ENCODE results near the gene TBC1D22A. TPM values are rescaled to one million over a fixed set of nuclear protein-coding genes. Genes with fewer than 3 reads are reported as not detected.

Gene TBC1D22A
- total RNA-seq, 1 experiment from 2014 or later = 32.6 TPM

- DNase-seq = no peak
- Mint-ChIP-seq H3K9me3 (ENCODE audit: unreplicated experiment) (no peaks in the 10 kb centered on the region), H3K4me1 (ENCODE audit: low read depth, unreplicated experiment) (no peaks in the 10 kb centered on the region), H3K27ac (ENCODE audit: unreplicated experiment) (no peak overlapping the region), H3K36me3 (ENCODE audit: insufficient read depth, unreplicated experiment) (peaks cover 7% of the 10 kb centered on the region), H3K27me3 (ENCODE audit: insufficient read depth, unreplicated experiment) (no peaks in the 10 kb centered on the region), H3K4me3 (ENCODE audit: unreplicated experiment) (no peak overlapping the region)
- CTCF ChIA-PET = no interaction called here
- H3K4me1 ChIP-seq = no peaks in the 10 kb centered on the region
- no TSS peak for BruUV-seq (replicated peaks)
- TF ChIP-seq, protein P1, sequence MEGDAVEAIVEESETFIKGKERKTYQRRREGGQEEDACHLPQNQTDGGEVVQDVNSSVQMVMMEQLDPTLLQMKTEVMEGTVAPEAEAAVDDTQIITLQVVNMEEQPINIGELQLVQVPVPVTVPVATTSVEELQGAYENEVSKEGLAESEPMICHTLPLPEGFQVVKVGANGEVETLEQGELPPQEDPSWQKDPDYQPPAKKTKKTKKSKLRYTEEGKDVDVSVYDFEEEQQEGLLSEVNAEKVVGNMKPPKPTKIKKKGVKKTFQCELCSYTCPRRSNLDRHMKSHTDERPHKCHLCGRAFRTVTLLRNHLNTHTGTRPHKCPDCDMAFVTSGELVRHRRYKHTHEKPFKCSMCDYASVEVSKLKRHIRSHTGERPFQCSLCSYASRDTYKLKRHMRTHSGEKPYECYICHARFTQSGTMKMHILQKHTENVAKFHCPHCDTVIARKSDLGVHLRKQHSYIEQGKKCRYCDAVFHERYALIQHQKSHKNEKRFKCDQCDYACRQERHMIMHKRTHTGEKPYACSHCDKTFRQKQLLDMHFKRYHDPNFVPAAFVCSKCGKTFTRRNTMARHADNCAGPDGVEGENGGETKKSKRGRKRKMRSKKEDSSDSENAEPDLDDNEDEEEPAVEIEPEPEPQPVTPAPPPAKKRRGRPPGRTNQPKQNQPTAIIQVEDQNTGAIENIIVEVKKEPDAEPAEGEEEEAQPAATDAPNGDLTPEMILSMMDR (IDR thresholded peaks at IDR 0.05; ENCODE audit: insufficient read depth in 1 of 2, low read depth in 1 of 2, low read length in 1 of 2, severe bottlenecking in 1 of 2, unreplicated experiment in 1 of 2) = no peak
- POLR2A ChIA-PET = no interaction called here
- no peaks in the 10 kb centered on the region for H3K9me3 ChIP-seq
- no peaks in the 10 kb centered on the region for H3K27me3 ChIP-seq (replicated peaks; ENCODE audit: control insufficient read depth, insufficient read depth, low read length)
- no peaks in the 10 kb centered on the region for H3K36me3 ChIP-seq (ENCODE audit: control insufficient read depth, insufficient read depth, low read length)
- H3K4me3 ChIP-seq (ENCODE audit: low read depth, low read length) = no peak overlapping the region
- intact Hi-C loops (cut with micrococcal nuclease; ENCODE audit: unreplicated experiment) = no loop called here
Measured at GRCh38 chr22:46982635-46983034, 220.2 kb downstream of the TBC1D22A start.

GRCh38 chr22:46983046-46983445 is 220.6 kb downstream of the TBC1D22A start:
- Mint-ChIP-seq H3K9me3 (ENCODE audit: unreplicated experiment) (no peaks in the 10 kb centered on the region), H3K4me1 (ENCODE audit: low read depth, unreplicated experiment) (no peaks in the 10 kb centered on the region), H3K36me3 (ENCODE audit: insufficient read depth, unreplicated experiment) (peaks cover 7% of the 10 kb centered on the region), H3K4me3 (ENCODE audit: unreplicated experiment) (no peak overlapping the region), H3K27me3 (ENCODE audit: insufficient read depth, unreplicated experiment) (no peaks in the 10 kb centered on the region), H3K27ac (ENCODE audit: unreplicated experiment) (no peak overlapping the region)
- no peak overlapping the region for H3K4me3 ChIP-seq (ENCODE audit: low read depth, low read length)
- no peaks in the 10 kb centered on the region for H3K27me3 ChIP-seq (replicated peaks; ENCODE audit: control insufficient read depth, insufficient read depth, low read length)
- no peaks in the 10 kb centered on the region for H3K36me3 ChIP-seq (ENCODE audit: control insufficient read depth, insufficient read depth, low read length)
- TF ChIP-seq, protein P1 (IDR thresholded peaks at IDR 0.05; ENCODE audit: insufficient read depth in 1 of 2, low read depth in 1 of 2, low read length in 1 of 2, severe bottlenecking in 1 of 2, unreplicated experiment in 1 of 2) = no peak
- DNase-seq = no peak
- no TSS peak for BruUV-seq (replicated peaks)
- ChIA-PET POLR2A (no interaction called here), CTCF (no interaction called here)
- no peaks in the 10 kb centered on the region for H3K9me3 ChIP-seq
- intact Hi-C loops (cut with micrococcal nuclease; ENCODE audit: unreplicated experiment) = no loop called here
- H3K4me1 ChIP-seq = no peaks in the 10 kb centered on the region

DNA sequence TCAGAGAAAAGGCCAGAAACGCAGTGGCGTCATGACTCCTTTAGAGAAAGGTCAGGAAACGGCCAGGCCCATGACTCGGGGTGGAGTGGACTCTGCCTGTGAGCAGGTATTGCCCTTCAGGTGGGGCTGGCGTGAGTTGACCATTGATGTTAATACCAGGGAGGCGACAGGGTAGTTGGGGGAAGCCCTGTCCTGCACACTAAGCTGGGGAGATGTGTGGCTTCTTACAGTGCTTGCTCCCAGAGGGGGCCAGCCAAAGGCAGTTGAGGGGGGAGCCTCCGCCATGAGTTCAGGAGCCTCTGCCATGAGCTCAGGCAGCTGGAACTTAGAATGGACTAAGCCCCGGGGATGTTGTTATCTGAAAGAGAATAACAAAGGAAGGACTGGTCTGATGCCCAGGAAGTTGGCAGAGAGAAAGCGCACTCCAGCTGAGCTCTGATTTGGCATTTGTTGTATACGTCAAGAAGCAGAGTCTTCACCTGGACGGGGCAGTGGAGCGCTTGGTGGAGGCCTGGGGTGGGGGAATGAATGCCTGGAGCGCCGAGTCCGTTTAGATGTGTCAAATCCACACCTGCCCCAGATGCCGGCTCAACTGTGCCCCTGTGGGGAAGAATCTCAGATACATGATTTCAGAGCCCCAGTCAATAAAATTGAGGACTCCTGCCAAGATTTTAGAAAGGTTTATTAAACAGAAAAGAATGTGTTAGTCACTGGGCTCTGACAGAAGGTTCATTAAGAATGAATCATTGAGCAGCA is 222.5 kb downstream of the TBC1D22A start:
- no peaks in the 10 kb centered on the region for H3K27me3 Mint-ChIP-seq (ENCODE audit: insufficient read depth, unreplicated experiment)
- H3K4me3 Mint-ChIP-seq (ENCODE audit: unreplicated experiment) = no peak overlapping the region
- POLR2A ChIA-PET = no interaction called here
- Histone ChIP-seq H3K4me1 (no peaks in the 10 kb centered on the region), H3K36me3 (ENCODE audit: control insufficient read depth, insufficient read depth, low read length) (no peaks in the 10 kb centered on the region), H3K27me3 (replicated peaks; ENCODE audit: control insufficient read depth, insufficient read depth, low read length) (no peaks in the 10 kb centered on the region), H3K9me3 (no peaks in the 10 kb centered on the region), H3K4me3 (ENCODE audit: low read depth, low read length) (no peak overlapping the region)
- TF ChIP-seq, protein P1 (IDR thresholded peaks at IDR 0.05; ENCODE audit: insufficient read depth in 1 of 2, low read depth in 1 of 2, low read length in 1 of 2, severe bottlenecking in 1 of 2, unreplicated experiment in 1 of 2) = no peak
- H3K4me1 Mint-ChIP-seq (ENCODE audit: low read depth, unreplicated experiment) = no peaks in the 10 kb centered on the region
- no TSS peak for BruUV-seq (replicated peaks)
- CTCF ChIA-PET = no interaction called here
- intact Hi-C loops (cut with micrococcal nuclease; ENCODE audit: unreplicated experiment) = no loop called here
- H3K36me3 Mint-ChIP-seq (ENCODE audit: insufficient read depth, unreplicated experiment) = peaks cover 7% of the 10 kb centered on the region
- H3K9me3 Mint-ChIP-seq (ENCODE audit: unreplicated experiment) = no peaks in the 10 kb centered on the region
- no peak overlapping the region for H3K27ac Mint-ChIP-seq (ENCODE audit: unreplicated experiment)
- no peak for DNase-seq
